Measurements from ENCODE around the gene MYO7A.

DNA sequence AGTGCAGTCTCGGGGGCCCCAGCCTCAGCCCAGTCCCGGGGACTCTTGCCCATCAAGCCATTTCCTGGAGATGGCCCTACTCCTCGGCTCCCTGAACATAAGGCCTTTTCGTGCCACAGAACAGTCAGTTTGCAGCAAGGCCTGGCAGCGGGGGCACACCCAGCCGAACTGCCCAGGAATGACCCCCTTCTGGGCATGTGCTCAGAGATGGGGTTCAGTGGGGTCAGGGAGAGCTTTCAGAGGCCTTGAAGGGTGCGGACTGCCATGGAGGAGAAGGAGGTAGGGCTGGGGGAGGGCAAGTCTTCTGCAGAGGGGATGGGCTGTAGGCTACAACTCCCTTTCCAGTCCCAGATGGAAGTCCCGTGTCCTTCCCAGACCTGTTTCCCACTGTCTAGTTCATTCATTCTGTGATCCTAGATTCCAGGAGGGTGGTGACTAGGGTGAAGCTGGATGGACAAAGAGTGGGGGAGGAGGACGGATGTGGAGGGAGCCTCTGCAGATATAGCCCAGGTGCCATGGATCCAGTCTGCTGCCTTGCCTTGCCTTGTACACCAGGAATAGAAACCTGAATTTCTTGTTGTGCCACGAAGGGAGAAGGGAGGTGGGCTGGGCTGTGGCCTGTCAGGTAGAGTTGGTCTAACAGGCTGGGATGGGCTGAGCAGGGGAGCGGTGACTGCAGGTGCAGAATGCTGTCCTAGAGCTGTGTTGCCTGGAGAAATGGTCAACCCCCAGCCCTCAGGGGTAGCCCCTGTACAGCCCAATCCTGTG, 39.6 kb upstream of the MYO7A start:
- TF ChIP-seq POLR2A (IDR thresholded peaks at IDR 0.05; ENCODE audit: low read length) (no peak), GATA1 (IDR thresholded peaks at IDR 0.05; ENCODE audit: low read depth, low read length) (no peak)

Measured in erythroblast (primary cell).